IMR-90 (cell line): Measurements from ENCODE around the gene RFTN2.

ENCODE experiments used
- BHLHE40 ChIP-seq: fragments of 150-350 bp; IDR thresholded peaks from 2 replicates; pipeline ENCODE4 v1.6.1; 2016; ENCODE audit warnings: mild to moderate bottlenecking, low read depth, low read length
- CTCF ChIP-seq: conservative IDR thresholded peaks from 2 replicates; pipeline ENCODE4 v1.5.1; 2012; ENCODE audit warnings: mild to moderate bottlenecking, low read depth, low read length, improper control_type of control experiment

- no peak for TF ChIP-seq BHLHE40
- TF ChIP-seq CTCF = no peak
Observed at GRCh38 chr2:197560146-197560665, 115.2 kb downstream of the RFTN2 start.
